ENCODE data around the gene MACO1.
A peak's percentile ranks its signal among the peaks of the same experiment; 100 is the strongest.
"Not testable (repeated sequence)": the region's sequence is repeated elsewhere in the genome, so short reads cannot be mapped to it uniquely, and the experiment has no call there.

Gene MACO1

DNA sequence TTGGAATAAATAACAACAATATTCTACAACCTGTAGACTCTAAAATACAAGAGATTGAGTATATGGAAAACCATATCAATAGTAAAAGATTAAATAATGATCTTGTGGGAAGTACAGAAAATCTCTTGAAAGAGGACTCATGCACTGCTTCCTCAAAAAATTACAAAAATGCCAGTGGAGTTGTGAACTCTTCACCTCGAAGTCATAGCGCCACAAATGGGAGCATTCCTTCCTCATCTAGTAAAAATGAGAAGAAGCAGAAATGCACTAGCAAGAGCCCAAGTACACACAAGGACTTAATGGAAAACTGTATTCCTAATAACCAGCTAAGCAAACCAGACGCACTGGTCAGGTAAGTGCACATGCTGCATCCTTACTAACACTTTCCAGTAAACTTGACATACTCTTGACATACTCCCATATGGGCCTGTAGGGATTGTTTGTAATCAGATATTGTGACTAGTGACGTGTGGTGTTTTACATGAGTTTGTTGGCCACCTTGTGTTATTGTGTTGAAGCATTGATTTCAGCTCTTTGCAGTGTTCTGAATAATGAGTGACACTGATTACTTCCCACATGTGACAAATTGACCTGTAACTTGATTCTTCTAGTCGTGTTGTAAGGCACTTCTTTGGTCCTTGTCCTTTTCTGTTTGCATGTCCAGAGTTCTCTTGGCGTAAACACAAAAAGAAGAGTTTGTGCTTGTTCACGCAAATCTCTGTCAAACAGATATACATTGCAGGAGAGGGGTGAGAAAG, 28.0 kb downstream of the MACO1 start:
- no peak for DNase-seq

DNA sequence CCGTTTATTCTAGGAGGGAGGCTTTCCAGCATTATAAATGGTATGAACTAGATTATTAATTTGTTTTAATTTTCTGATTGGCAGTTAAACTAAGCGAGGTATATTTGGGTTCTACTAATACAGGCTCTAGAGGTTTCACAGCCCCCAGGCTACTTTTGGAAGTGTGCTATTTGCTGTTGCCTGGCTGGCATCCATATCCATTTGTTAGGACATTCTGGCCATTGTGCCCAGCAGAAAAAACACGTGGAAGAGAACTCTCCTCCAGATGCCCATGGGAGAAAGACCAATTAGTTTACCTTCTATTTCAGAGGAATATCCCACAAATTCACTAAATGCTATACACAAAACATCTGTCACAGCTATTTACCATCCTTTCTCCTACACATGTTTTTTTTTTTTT, 29.3 kb downstream of the MACO1 start:
- DNase-seq: no peak

GRCh38 chr1:25460816-25461215, 30.1 kb downstream of the MACO1 start:
- not testable (repeated sequence) for DNase-seq

DNA sequence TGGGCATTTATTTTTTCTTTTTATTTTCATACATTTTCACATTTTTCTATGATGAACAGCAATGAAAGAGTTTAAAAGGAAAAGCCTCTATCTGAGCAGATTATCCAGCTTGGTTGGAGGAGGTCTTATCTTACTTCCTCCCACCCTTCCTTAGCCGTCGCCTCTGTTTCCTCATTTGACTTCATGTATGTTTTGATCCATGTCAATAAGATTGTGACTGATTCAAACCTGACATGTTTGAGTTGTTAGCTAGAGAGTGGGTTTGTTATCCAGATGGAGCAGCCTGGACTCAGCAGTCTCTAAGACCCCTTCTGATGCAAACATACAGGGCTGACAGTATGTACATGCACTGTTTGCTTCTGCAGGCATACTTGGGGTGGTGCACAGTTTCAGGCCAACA, 31.2 kb downstream of the MACO1 start:
- DNase-seq: no peak

DNA sequence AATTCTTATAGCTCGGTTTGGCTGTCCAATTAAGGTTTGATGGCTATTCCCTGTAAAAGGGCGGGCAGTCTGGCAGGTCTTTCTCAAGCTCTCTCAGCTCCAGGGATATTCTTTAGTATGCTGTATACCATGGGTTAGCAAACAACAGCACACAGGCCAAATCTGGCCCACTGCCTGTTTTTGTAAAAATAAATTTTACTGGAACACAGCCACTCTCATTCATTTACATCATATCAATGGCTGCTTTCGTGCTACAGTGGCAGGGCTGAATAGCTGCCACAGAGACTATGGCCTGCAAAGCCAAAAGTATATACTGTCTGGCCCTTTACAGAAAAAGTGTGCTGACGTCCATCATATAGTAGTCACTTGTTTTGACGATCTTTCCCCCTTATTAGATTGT, 32.0 kb downstream of the MACO1 start:
- DNase-seq: peak in 1 of 14 donors; percentile 13

GRCh38 chr1:25467193-25467592, 36.5 kb downstream of the MACO1 start:
- no peak for DNase-seq

DNA sequence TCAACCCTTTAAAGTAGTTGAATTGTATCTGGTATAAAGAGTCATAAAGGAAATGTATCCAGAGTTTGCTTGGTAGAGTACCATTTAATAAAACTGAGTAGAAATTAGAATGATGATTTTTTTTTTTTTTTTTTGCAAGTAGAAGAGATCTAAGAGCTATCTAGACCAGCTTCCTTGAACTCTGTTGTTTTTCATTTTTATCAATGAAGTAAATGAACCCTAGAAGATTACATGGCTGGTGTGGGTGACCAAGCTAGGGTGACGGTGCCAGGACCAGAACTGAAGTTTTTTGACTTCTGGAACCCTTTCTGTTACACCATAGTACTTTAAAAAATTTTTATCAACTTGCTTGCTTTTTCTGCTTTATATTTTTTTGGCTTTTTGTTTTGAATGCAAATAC, 36.9 kb downstream of the MACO1 start:
- DNase-seq: no peak

- no peak for DNase-seq
Observed at GRCh38 chr1:25468033-25468432, 37.3 kb downstream of the MACO1 start.

GRCh38 chr1:25469177-25469576, 38.5 kb downstream of the MACO1 start:
- no peak for DNase-seq

GRCh38 chr1:25472471-25472870, 41.8 kb downstream of the MACO1 start:
- DNase-seq: peak in 1 of 14 donors; percentile 78

GRCh38 chr1:25473653-25474225, 43.0 kb downstream of the MACO1 start:
- DNase-seq: no peak

- peak in 1 of 14 donors; percentile 19 for DNase-seq
Observed at GRCh38 chr1:25474439-25475047, 43.8 kb downstream of the MACO1 start.

DNA sequence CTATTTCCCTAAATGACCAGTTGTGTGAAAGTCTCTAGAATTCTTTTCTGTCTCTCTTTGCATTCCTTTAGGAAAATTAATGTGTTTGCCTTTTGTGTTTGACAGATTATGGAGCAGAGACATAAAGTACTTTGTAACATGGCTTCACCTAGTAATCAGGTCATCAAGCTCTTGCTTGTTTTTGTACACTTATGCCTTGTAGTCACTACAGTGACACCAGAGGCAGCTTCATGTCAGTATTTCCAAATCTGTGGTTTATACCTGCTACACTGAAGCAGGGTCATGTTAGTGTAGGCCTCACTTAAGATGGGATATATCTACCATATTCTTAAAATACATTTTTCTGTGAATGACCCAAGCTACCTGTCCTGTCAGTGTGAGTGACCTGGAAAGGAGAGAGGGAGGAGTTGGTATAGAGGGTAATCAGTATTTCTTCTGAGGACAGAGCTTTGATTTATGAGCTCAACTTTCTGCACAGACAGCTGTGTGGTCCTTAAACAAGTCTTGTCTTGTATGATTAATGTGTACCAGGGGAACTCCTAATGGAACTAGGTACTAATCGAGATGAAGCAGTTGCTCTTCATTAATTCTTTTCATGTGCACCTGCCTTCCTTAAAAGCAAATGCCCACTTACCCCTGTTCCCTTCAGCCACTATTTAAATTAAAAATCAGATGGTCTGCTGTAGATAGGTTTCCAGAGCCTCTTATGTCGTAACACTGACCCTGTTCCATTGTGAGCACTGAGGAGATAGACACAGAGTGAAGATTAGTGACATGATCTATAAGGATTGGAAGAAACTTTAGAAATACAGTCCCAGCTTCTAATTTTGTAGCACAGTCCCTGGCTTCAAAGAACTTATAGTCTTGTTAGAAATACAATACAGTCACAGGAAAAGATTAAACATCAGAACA, 45.7 kb downstream of the MACO1 start:
- DNase-seq: no peak

GRCh38 chr1:25477448-25478034, 46.8 kb downstream of the MACO1 start:
- DNase-seq: no peak

GRCh38 chr1:25478633-25479032, 47.9 kb downstream of the MACO1 start:
- no peak for DNase-seq

- DNase-seq: no peak
Observed at GRCh38 chr1:25481625-25482024, 50.9 kb downstream of the MACO1 start.

DNA sequence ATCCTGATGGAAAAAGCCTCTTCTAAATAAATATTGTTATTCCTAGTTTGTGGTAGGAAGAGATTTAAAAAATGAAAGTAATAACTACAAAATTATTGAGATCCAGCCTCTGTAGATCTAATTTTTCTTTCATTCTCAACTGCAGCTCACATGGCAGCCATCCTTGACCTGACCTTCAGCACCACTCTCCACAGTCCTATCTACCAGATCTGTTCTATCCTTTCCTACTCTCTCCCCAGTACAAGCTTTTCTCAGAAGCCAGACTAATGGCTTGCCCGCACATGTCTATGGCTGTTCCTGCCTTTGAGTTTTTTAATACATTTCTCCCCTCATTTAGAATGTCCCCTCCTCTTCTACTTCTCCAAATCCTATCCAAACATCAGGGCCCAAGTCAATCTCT, 51.5 kb downstream of the MACO1 start:
- no peak for DNase-seq

DNA sequence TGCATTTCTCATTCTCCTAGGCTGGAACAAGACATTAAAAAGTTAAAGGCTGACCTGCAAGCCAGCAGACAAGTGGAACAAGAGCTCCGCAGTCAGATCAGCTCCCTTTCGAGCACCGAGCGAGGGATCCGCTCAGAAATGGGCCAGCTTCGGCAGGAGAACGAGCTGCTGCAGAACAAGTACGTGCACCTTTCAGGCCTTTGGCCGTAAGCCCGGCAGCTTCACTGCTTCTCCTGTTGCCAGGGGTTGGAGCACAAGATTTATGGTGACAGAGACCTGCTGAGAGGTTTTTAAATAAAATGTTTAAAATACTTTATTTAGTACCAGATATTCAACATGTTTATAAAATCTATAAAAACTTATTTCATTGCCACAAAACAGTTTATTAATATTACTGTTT, 53.4 kb downstream of the MACO1 start:
- peak in 3 of 14 donors; percentile 8 to 77 (median 14) for DNase-seq

DNA sequence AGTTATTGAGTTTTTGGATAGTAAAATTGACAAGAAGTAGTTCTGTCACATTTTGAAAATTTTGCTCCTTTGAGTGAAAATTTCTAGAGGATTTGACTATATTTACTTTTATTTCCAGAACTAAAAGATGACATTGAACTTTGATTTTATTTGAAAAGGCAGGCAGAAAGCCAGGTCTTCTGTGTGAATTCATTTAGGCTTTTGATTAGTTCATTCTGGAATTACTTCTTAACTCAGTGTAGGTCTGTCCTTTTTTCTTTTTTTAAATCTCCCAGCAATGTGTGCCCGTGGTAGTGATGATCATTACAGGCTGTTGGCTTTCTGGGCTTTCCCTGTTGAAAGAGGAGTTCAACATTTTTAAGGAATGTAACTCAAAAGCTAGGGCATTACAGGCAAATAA, 53.8 kb downstream of the MACO1 start:
- no peak for DNase-seq

DNA sequence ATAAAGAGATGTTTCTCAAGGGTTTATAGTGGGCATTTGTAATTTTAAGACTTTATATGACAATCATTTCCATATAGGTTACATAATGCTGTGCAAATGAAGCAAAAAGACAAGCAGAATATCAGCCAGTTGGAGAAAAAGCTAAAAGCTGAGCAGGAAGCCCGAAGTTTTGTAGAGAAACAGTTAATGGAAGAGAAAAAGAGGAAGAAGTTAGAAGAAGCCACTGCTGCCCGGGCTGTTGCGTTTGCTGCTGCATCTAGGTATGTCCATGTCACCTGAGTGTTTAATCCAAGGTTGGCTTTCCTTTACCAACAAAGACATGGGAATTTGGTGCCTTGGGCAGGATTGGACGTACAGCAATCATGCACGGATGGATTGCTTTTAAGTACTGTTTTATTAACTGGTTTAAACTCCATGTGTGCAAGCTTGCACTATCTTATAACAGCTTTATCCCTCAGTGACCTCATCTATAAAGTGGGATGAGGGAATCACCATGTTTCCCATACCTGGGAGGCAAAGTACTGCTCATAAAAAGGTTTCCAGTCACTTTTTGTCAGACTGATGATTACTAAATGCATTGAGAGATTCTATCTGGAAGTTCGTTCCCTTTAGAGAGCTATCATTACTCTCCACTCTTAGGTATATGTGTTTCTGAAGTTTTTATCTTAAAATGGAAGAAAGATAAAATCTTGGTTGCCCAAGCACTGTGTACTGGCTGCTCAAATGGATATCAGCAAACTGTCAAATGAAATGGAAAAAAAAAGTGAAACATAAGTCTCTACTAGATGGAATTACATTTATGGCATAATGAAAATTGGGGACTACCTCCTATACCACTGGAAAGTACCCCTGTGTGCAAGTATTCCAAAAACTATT, 55.1 kb downstream of the MACO1 start:
- no peak for DNase-seq

DNA sequence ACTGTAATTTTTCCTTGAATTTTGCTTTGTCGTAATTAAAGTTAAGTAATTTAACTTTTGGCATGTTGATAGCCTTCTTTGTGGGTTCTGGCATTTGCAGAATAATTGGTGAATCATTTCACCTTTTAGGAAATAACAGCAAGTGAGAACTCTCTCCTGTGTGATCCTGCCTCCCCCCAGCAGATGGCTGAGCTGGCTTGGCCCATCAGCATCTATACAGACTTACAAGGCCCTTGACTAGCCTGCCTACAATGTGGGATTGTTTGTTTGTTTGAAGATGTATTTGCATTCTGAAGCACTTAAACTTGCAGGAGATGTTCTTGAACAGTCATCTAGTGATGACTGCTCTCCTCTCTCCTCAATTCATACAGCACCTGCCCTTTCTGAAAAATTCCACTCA, 55.9 kb downstream of the MACO1 start:
- peak in 1 of 14 donors; percentile 51 for DNase-seq
